ENCODE results near the gene PIK3R3.
"Not testable (repeated sequence)": the region's sequence is repeated elsewhere in the genome, so short reads cannot be mapped to it uniquely, and the experiment has no call there.

The PIK3R3 gene

GRCh38 chr1:46057215-46057614, 75.2 kb downstream of the PIK3R3 start:
- not testable (repeated sequence) for H3K14ac ChIP-seq (ENCODE audit: low read length); H4K91ac ChIP-seq (ENCODE audit: low read depth, low read length, poor library complexity); H3K18ac ChIP-seq (ENCODE audit: low read length); H3K23ac ChIP-seq (ENCODE audit: low read depth, low read length, poor library complexity); H3K27ac ChIP-seq (replicated peaks; ENCODE audit: low read length); H3K27me3 ChIP-seq (ENCODE audit: control insufficient read depth in 3 of 3, insufficient read depth in 3 of 3, low read depth in 1 of 3, low read length in 3 of 3); H3K9ac ChIP-seq (ENCODE audit: low read depth, low read length, poor library complexity); H2AFZ ChIP-seq (ENCODE audit: low read length); H2AK5ac ChIP-seq (ENCODE audit: low read depth, low read length); DNase-seq (ENCODE audit: low spot score); H2BK5ac ChIP-seq (ENCODE audit: low read length); H3K79me1 ChIP-seq (ENCODE audit: low read depth, low read length); H3K9me3 ChIP-seq (replicated peaks in 1 of 2; ENCODE audit: control insufficient read depth in 2 of 2, insufficient read depth in 1 of 2, low read depth in 1 of 2, low read length in 2 of 2); H3K4me3 ChIP-seq (ENCODE audit: low read length in 2 of 2); H4K8ac ChIP-seq (ENCODE audit: low read depth, low read length); H2BK12ac ChIP-seq (ENCODE audit: low read length); H3K4me1 ChIP-seq (ENCODE audit: control insufficient read depth in 2 of 2, insufficient read depth in 1 of 2, low read depth in 1 of 2, low read length in 2 of 2); H3K4me2 ChIP-seq (ENCODE audit: insufficient read depth, low read length, poor library complexity, severe bottlenecking); H2BK15ac ChIP-seq (ENCODE audit: low read length); H3K4ac ChIP-seq (ENCODE audit: low read length); H2BK120ac ChIP-seq (ENCODE audit: low read depth, low read length)
- peaks cover 47 to 97% of the 10 kb centered on the region in 2 donors for H3K36me3 ChIP-seq (replicated peaks in 1 of 2; ENCODE audit: control insufficient read depth in 2 of 2, insufficient read depth in 2 of 2, low read length in 2 of 2)
- no CpG with 5 or more reads among the region's 4 CpGs for WGBS, 2 donors (ENCODE audit: extremely low coverage in 2 of 2, insufficient read length in 2 of 2, insufficient replicate concordance in 1 of 2)

DNA sequence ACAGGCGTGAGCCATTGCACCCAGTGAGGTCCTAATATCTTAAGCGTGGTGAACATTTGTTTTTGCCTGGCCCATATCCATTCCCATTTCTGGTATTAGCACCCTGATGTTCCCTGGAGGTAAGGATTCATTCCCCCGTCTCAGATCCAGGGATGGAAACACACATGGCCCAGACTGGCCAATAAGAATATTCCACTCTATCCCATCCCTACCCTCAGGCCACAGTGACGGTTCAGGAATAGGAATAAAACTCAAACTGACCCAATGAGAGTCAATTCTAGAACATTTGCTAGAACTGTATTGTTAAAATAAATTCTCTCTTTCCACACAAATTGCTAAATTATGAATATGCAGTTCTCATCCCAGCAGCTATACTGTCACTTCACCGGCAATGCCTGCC, 76.1 kb downstream of the PIK3R3 start:
- Histone ChIP-seq H2BK12ac (ENCODE audit: low read length) (no peak overlapping the region), H3K4me3 (ENCODE audit: low read length in 2 of 2) (no peak overlapping the region), H3K27me3 (ENCODE audit: control insufficient read depth in 3 of 3, insufficient read depth in 3 of 3, low read depth in 1 of 3, low read length in 3 of 3) (no peaks in the 10 kb centered on the region), H2BK15ac (ENCODE audit: low read length) (no peak overlapping the region), H2AFZ (ENCODE audit: low read length) (no peak overlapping the region), H2AK5ac (ENCODE audit: low read depth, low read length) (no peak overlapping the region), H3K9me3 (replicated peaks in 1 of 2; ENCODE audit: control insufficient read depth in 2 of 2, insufficient read depth in 1 of 2, low read depth in 1 of 2, low read length in 2 of 2) (peaks cover 0 to 9% of the 10 kb centered on the region in 2 donors), H3K14ac (ENCODE audit: low read length) (no peak overlapping the region), H3K4me2 (ENCODE audit: insufficient read depth, low read length, poor library complexity, severe bottlenecking) (no peak overlapping the region), H3K4ac (ENCODE audit: low read length) (no peak overlapping the region), H3K36me3 (replicated peaks in 1 of 2; ENCODE audit: control insufficient read depth in 2 of 2, insufficient read depth in 2 of 2, low read length in 2 of 2) (peaks cover 42 to 95% of the 10 kb centered on the region in 2 donors), H3K4me1 (ENCODE audit: control insufficient read depth in 2 of 2, insufficient read depth in 1 of 2, low read depth in 1 of 2, low read length in 2 of 2) (peaks cover 0 to 2% of the 10 kb centered on the region in 2 donors), H2BK120ac (ENCODE audit: low read depth, low read length) (no peak overlapping the region), H3K23ac (ENCODE audit: low read depth, low read length, poor library complexity) (no peak overlapping the region), H4K8ac (ENCODE audit: low read depth, low read length) (no peak overlapping the region), H3K18ac (ENCODE audit: low read length) (no peak overlapping the region), H3K79me1 (ENCODE audit: low read depth, low read length) (peaks cover under 1% of the 10 kb centered on the region), H2BK5ac (ENCODE audit: low read length) (no peak overlapping the region), H4K91ac (ENCODE audit: low read depth, low read length, poor library complexity) (no peak overlapping the region), H3K27ac (replicated peaks; ENCODE audit: low read length) (no peak overlapping the region), H3K9ac (ENCODE audit: low read depth, low read length, poor library complexity) (no peak overlapping the region)
- DNase-seq (ENCODE audit: low spot score): no peak
- WGBS, 2 donors (ENCODE audit: extremely low coverage in 2 of 2, insufficient read length in 2 of 2, insufficient replicate concordance in 1 of 2): no CpG with 5 or more reads among the region's 5 CpGs

- Histone ChIP-seq H3K79me1 (ENCODE audit: low read depth, low read length) (no peaks in the 10 kb centered on the region), H3K14ac (ENCODE audit: low read length) (no peak overlapping the region), H3K27me3 (ENCODE audit: control insufficient read depth in 3 of 3, insufficient read depth in 3 of 3, low read depth in 1 of 3, low read length in 3 of 3) (no peaks in the 10 kb centered on the region), H2BK120ac (ENCODE audit: low read depth, low read length) (no peak overlapping the region), H3K4me1 (ENCODE audit: control insufficient read depth in 2 of 2, insufficient read depth in 1 of 2, low read depth in 1 of 2, low read length in 2 of 2) (peaks cover 0 to 4% of the 10 kb centered on the region in 2 donors), H4K8ac (ENCODE audit: low read depth, low read length) (no peak overlapping the region), H2BK15ac (ENCODE audit: low read length) (no peak overlapping the region), H3K27ac (replicated peaks; ENCODE audit: low read length) (no peak overlapping the region), H2AK5ac (ENCODE audit: low read depth, low read length) (no peak overlapping the region), H2BK5ac (ENCODE audit: low read length) (no peak overlapping the region), H2AFZ (ENCODE audit: low read length) (no peak overlapping the region), H3K23ac (ENCODE audit: low read depth, low read length, poor library complexity) (no peak overlapping the region), H3K9ac (ENCODE audit: low read depth, low read length, poor library complexity) (no peak overlapping the region), H4K91ac (ENCODE audit: low read depth, low read length, poor library complexity) (no peak overlapping the region), H3K36me3 (replicated peaks in 1 of 2; ENCODE audit: control insufficient read depth in 2 of 2, insufficient read depth in 2 of 2, low read length in 2 of 2) (peaks cover 27 to 92% of the 10 kb centered on the region in 2 donors), H3K4ac (ENCODE audit: low read length) (no peak overlapping the region), H2BK12ac (ENCODE audit: low read length) (no peak overlapping the region), H3K4me3 (ENCODE audit: low read length in 2 of 2) (no peak overlapping the region), H3K18ac (ENCODE audit: low read length) (no peak overlapping the region), H3K9me3 (replicated peaks in 1 of 2; ENCODE audit: control insufficient read depth in 2 of 2, insufficient read depth in 1 of 2, low read depth in 1 of 2, low read length in 2 of 2) (peaks cover 0 to under 1% of the 10 kb centered on the region in 2 donors), H3K4me2 (ENCODE audit: insufficient read depth, low read length, poor library complexity, severe bottlenecking) (no peak overlapping the region)
- WGBS, 2 donors (ENCODE audit: extremely low coverage in 2 of 2, insufficient read length in 2 of 2, insufficient replicate concordance in 1 of 2): no CpG with 5 or more reads among the region's 2 CpGs
- no peak for DNase-seq (ENCODE audit: low spot score)
These were observed 78.7 kb downstream of the PIK3R3 start for GRCh38 chr1:46053734-46054133.

DNA sequence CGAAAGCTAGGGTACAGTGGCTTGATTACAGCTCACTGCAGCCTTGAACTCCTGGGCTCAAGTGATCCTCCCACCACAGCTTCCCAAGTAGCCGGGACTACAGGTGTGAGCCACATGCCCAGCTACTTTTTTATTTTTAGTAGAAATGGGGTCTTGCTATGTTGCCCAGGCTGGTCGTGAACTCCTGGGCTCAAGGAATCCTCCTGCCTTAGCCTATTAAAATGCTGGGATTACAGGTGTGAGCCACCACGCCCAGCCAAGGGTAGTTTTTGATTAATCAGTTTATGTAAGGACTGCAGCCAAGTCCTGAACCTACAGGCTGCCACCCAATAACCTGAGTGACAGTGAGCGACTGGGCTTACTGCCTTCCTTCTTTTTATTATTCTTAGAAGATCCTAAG, 88.3 kb downstream of the PIK3R3 start:
- Histone ChIP-seq H3K27ac (replicated peaks; ENCODE audit: low read length) (no peak overlapping the region), H3K36me3 (replicated peaks in 1 of 2; ENCODE audit: control insufficient read depth in 2 of 2, insufficient read depth in 2 of 2, low read length in 2 of 2) (peaks cover 28 to 100% of the 10 kb centered on the region in 2 donors)

More for the DNA sequence above, 88.3 kb downstream of the PIK3R3 start:
- no peak overlapping the region for H2BK12ac ChIP-seq (ENCODE audit: low read length)
- no peaks in the 10 kb centered on the region for H3K27me3 ChIP-seq (ENCODE audit: control insufficient read depth in 3 of 3, insufficient read depth in 3 of 3, low read depth in 1 of 3, low read length in 3 of 3)
- no peak overlapping the region for H3K4ac ChIP-seq (ENCODE audit: low read length)
- H4K91ac ChIP-seq (ENCODE audit: low read depth, low read length, poor library complexity): no peak overlapping the region
- no peak overlapping the region for H3K4me3 ChIP-seq (ENCODE audit: low read length in 2 of 2)
- H3K9me3 ChIP-seq (replicated peaks in 1 of 2; ENCODE audit: control insufficient read depth in 2 of 2, insufficient read depth in 1 of 2, low read depth in 1 of 2, low read length in 2 of 2): no peaks in the 10 kb centered on the region
- DNase-seq (ENCODE audit: low spot score): no peak
- no peak overlapping the region for H3K23ac ChIP-seq (ENCODE audit: low read depth, low read length, poor library complexity)
- no CpG with 5 or more reads among the region's 5 CpGs for WGBS, 2 donors (ENCODE audit: extremely low coverage in 2 of 2, insufficient read length in 2 of 2, insufficient replicate concordance in 1 of 2)
- no peak overlapping the region for H3K4me2 ChIP-seq (ENCODE audit: insufficient read depth, low read length, poor library complexity, severe bottlenecking)
- H2BK5ac ChIP-seq (ENCODE audit: low read length): no peak overlapping the region
- no peak overlapping the region for H2BK15ac ChIP-seq (ENCODE audit: low read length)
- no peak overlapping the region for H3K14ac ChIP-seq (ENCODE audit: low read length)
- H3K18ac ChIP-seq (ENCODE audit: low read length): no peak overlapping the region
- H2AFZ ChIP-seq (ENCODE audit: low read length): no peak overlapping the region
- no peak overlapping the region for H4K8ac ChIP-seq (ENCODE audit: low read depth, low read length)
- no peak overlapping the region for H2AK5ac ChIP-seq (ENCODE audit: low read depth, low read length)
- H2BK120ac ChIP-seq (ENCODE audit: low read depth, low read length): no peak overlapping the region
- peaks cover 0 to 1% of the 10 kb centered on the region in 2 donors for H3K4me1 ChIP-seq (ENCODE audit: control insufficient read depth in 2 of 2, insufficient read depth in 1 of 2, low read depth in 1 of 2, low read length in 2 of 2)
- no peak overlapping the region for H3K9ac ChIP-seq (ENCODE audit: low read depth, low read length, poor library complexity)
- no peaks in the 10 kb centered on the region for H3K79me1 ChIP-seq (ENCODE audit: low read depth, low read length)
